Naive thymus-derived CD4-positive, alpha-beta T cell (primary cell): ENCODE results near the gene SIDT1. TPM values are rescaled to one million over a fixed set of nuclear protein-coding genes. Genes with fewer than 3 reads are reported as not detected.

Source experiments
- ATAC-seq: fragments of 150-1000 bp; cut with Tn5 transposase; 2 replicates; pipeline ENCODE4 v1.10.0; 2021; ENCODE audit warnings: mild to moderate bottlenecking, moderate library complexity
- CTCF ChIA-PET: fragments of 350-600 bp; sonication (Branson Sonifier 250); formaldehyde crosslinking; loops from one replicate; lab custom pipeline; 2021; ENCODE audit warnings: antibody characterized with exemption; lab: Charles Lee
- POLR2A ChIA-PET: fragments of 350-600 bp; sonication (Branson Sonifier 250); formaldehyde crosslinking; loops from one replicate; lab custom pipeline; 2021; ENCODE audit warnings: antibody characterized with exemption, inconsistent platforms; lab: Charles Lee
- DNase-seq, 9 donors: peaks; one replicate each; pipeline versions ENCODE4 v3.0.0 to v3.0.0-alpha.2; 2020 to 2022; ENCODE audit warnings: mixed read lengths in 1 of 9
- H3K27ac ChIP-seq: one replicate; pipeline ENCODE4 v1.7.0; 2013; ENCODE audit warnings: mild to moderate bottlenecking, low read depth, low read length, moderate library complexity
- H3K27me3 ChIP-seq, 2 donors: one replicate each; pipeline ENCODE4 v1.7.0; 2013; ENCODE audit warnings: low read length in 2 of 2, mild to moderate bottlenecking in 2 of 2, moderate library complexity in 2 of 2; ENCODE audit not compliant: control insufficient read depth in 2 of 2, insufficient read depth in 2 of 2
- H3K36me3 ChIP-seq, 3 experiments: 1 replicate in 2 of 3; 2 replicates in 1 of 3; pipeline ENCODE4 v1.7.0; 2013; ENCODE audit warnings: low read length in 3 of 3, mild to moderate bottlenecking in 3 of 3, moderate library complexity in 1 of 3; ENCODE audit not compliant: insufficient read depth in 3 of 3, control insufficient read depth in 2 of 3
- H3K4me1 ChIP-seq, 2 donors: one replicate each; pipeline ENCODE4 v1.7.0; 2013; ENCODE audit warnings: low read length in 2 of 2, mild to moderate bottlenecking in 2 of 2, moderate library complexity in 1 of 2; ENCODE audit not compliant: control insufficient read depth in 2 of 2, insufficient read depth in 2 of 2
- H3K4me3 ChIP-seq: 2 replicates; pipeline ENCODE4 v1.7.0; 2013; ENCODE audit warnings: mild to moderate bottlenecking, low read length
- H3K9me3 ChIP-seq, 3 experiments: 1 replicate in 2 of 3; 2 replicates in 1 of 3; pipeline ENCODE4 v1.7.0; 2013; ENCODE audit warnings: low read length in 3 of 3; ENCODE audit not compliant: control insufficient read depth in 2 of 3
- H3K27ac Mint-ChIP-seq, 9 donors: one replicate each; pipeline ENCODE4 v1.8.0; 2020 to 2022; ENCODE audit warnings: mixed read lengths in 9 of 9, mild to moderate bottlenecking in 8 of 9, moderate library complexity in 5 of 9, inconsistent platforms in 2 of 9
- H3K27me3 Mint-ChIP-seq, 5 donors: one replicate each; pipeline ENCODE4 v1.8.0; 2021 to 2022; ENCODE audit warnings: mixed read lengths in 5 of 5, mild to moderate bottlenecking in 1 of 5
- H3K36me3 Mint-ChIP-seq, 5 donors: one replicate each; pipeline ENCODE4 v1.8.0; 2020 to 2022; ENCODE audit warnings: mixed read lengths in 5 of 5, mild to moderate bottlenecking in 3 of 5, inconsistent platforms in 1 of 5
- H3K4me1 Mint-ChIP-seq, 7 donors: one replicate each; pipeline ENCODE4 v1.8.0; 2020 to 2022; ENCODE audit warnings: mixed read lengths in 7 of 7, mild to moderate bottlenecking in 3 of 7, inconsistent platforms in 1 of 7
- H3K4me3 Mint-ChIP-seq, 10 donors: one replicate each; pipeline ENCODE4 v1.8.0; 2020 to 2022; ENCODE audit warnings: mild to moderate bottlenecking in 10 of 10, mixed read lengths in 10 of 10, moderate library complexity in 6 of 10, inconsistent platforms in 2 of 10
- H3K9me3 Mint-ChIP-seq, 11 donors: one replicate each; pipeline ENCODE4 v1.8.0; 2020 to 2022; ENCODE audit warnings: mixed read lengths in 11 of 11, mild to moderate bottlenecking in 4 of 11, inconsistent platforms in 1 of 11, moderate library complexity in 1 of 11
- intact Hi-C, 2 donors: fragments of 100-400 bp; cut with micrococcal nuclease; formaldehyde crosslinking; loops; one replicate each; pipeline ENCODE4 v1.15.1; 2023
- polyA plus RNA-seq, 2 donors: library from polyadenylated mRNA; unstranded; fragments of 300-500 nt; fragmentation: Illumina TruSeq; gene quantifications; one replicate each; pipeline ENCODE4 v1.2.3, GENCODE V29; 2021
- total RNA-seq, 6 experiments: library from RNA in 5 of 6; stranded (reverse) in 5 of 6; gene quantifications; 1 replicate in 5 of 6; 2 replicates in 1 of 6; pipeline ENCODE4 v1.2.3 and lab custom pipeline; 2021 to 2026

Gene SIDT1
- total and polyA plus RNA-seq, 7 experiments from 2014 or later: 19.9 to 65.7 (median 58.5) TPM

- Mint-ChIP-seq H3K9me3 (peaks cover 0 to 11% (median 4%) of the 10 kb centered on the region in 11 donors), H3K4me1 (peaks cover 2 to 13% (median 6%) of the 10 kb centered on the region in 7 donors), H3K27me3 (no peaks in the 10 kb centered on the region), H3K36me3 (peaks cover 33 to 92% (median 80%) of the 10 kb centered on the region in 5 donors), H3K27ac (no peak overlapping the region), H3K4me3 (no peak overlapping the region)
- H3K9me3 ChIP-seq: no peaks in the 10 kb centered on the region
- POLR2A ChIA-PET: no interaction called here
- H3K4me3 ChIP-seq: no peak overlapping the region
- no peak overlapping the region for H3K27ac ChIP-seq
- H3K4me1 ChIP-seq: no peaks in the 10 kb centered on the region
- CTCF ChIA-PET: no interaction called here
- intact Hi-C loops: no loop called here
- ATAC-seq (no peak), DNase-seq (no peak)
- no peaks in the 10 kb centered on the region for H3K27me3 ChIP-seq
- peaks cover 8 to 68% (median 13%) of the 10 kb centered on the region in 3 experiments for H3K36me3 ChIP-seq
Observed at GRCh38 chr3:113660458-113660857, 128.1 kb downstream of the SIDT1 start.

DNA sequence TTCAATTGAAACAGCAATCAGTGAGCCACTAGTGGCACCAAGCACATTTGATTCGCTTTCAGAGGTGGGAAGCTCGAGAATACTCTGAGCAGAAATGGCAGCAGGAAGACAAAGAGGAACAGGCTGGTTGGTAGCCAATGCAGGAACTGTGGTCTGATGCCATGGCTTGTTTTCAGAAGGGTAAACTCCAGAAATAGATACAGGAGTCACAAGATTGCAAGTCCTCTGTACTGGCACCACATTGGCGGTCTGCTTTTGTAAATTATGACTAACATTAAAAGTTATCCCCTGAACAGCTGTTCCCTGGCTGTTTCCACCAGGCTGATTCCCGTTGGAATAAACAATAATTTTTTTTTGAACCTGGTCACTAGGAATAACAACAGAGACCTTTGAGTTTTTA lies 128.5 kb downstream of the SIDT1 start:
- Mint-ChIP-seq H3K27me3 (no peaks in the 10 kb centered on the region), H3K27ac (no peak overlapping the region), H3K36me3 (peaks cover 33 to 88% (median 77%) of the 10 kb centered on the region in 5 donors), H3K4me1 (peaks cover 2 to 13% (median 6%) of the 10 kb centered on the region in 7 donors), H3K4me3 (no peak overlapping the region), H3K9me3 (peaks cover 0 to 11% (median 4%) of the 10 kb centered on the region in 11 donors)
- ChIA-PET CTCF (no interaction called here), POLR2A (no interaction called here)
- no peak for DNase-seq
- Histone ChIP-seq H3K27ac (no peak overlapping the region), H3K27me3 (no peaks in the 10 kb centered on the region), H3K36me3 (peaks cover 8 to 71% (median 13%) of the 10 kb centered on the region in 3 experiments), H3K9me3 (no peaks in the 10 kb centered on the region), H3K4me1 (no peaks in the 10 kb centered on the region), H3K4me3 (no peak overlapping the region)
- no peak for ATAC-seq
- intact Hi-C loops: no loop called here

GRCh38 chr3:113662824-113663223 lies 130.5 kb downstream of the SIDT1 start:
- Mint-ChIP-seq H3K27ac (peak overlapping the region in 2 of 9 donors; percentile 58 to 70), H3K27me3 (no peaks in the 10 kb centered on the region), H3K36me3 (peaks cover 26 to 73% (median 61%) of the 10 kb centered on the region in 5 donors), H3K4me1 (peaks cover 5 to 18% (median 17%) of the 10 kb centered on the region in 7 donors), H3K9me3 (peaks cover 0 to 6% (median 0%) of the 10 kb centered on the region in 11 donors), H3K4me3 (no peak overlapping the region)
- ChIA-PET POLR2A (no interaction called here), CTCF (no interaction called here)
- DNase-seq (no peak), ATAC-seq (no peak)
- Histone ChIP-seq H3K4me3 (no peak overlapping the region), H3K27ac (no peak overlapping the region), H3K36me3 (peaks cover 8 to 71% (median 13%) of the 10 kb centered on the region in 3 experiments), H3K4me1 (peaks cover 0 to 1% of the 10 kb centered on the region in 2 donors), H3K9me3 (no peaks in the 10 kb centered on the region), H3K27me3 (no peaks in the 10 kb centered on the region)
- intact Hi-C loops: no loop called here

GRCh38 chr3:113663324-113663750 lies 131.0 kb downstream of the SIDT1 start:
- intact Hi-C loops: no loop called here
- peaks cover 26 to 71% (median 56%) of the 10 kb centered on the region in 5 donors for H3K36me3 Mint-ChIP-seq
- Histone ChIP-seq H3K4me3 (no peak overlapping the region), H3K36me3 (peaks cover 8 to 69% (median 13%) of the 10 kb centered on the region in 3 experiments), H3K27me3 (no peaks in the 10 kb centered on the region), H3K27ac (no peak overlapping the region), H3K4me1 (peaks cover 0 to 6% of the 10 kb centered on the region in 2 donors), H3K9me3 (no peaks in the 10 kb centered on the region)
- peak overlapping the region in 2 of 9 donors; percentile 58 to 70 for H3K27ac Mint-ChIP-seq
- DNase-seq (no peak), ATAC-seq (no peak)
- ChIA-PET CTCF (no interaction called here), POLR2A (no interaction called here)
- no peaks in the 10 kb centered on the region for H3K27me3 Mint-ChIP-seq
- peaks cover 0 to 6% (median 0%) of the 10 kb centered on the region in 11 donors for H3K9me3 Mint-ChIP-seq
- peaks cover 10 to 23% (median 22%) of the 10 kb centered on the region in 7 donors for H3K4me1 Mint-ChIP-seq
- H3K4me3 Mint-ChIP-seq: no peak overlapping the region

DNA sequence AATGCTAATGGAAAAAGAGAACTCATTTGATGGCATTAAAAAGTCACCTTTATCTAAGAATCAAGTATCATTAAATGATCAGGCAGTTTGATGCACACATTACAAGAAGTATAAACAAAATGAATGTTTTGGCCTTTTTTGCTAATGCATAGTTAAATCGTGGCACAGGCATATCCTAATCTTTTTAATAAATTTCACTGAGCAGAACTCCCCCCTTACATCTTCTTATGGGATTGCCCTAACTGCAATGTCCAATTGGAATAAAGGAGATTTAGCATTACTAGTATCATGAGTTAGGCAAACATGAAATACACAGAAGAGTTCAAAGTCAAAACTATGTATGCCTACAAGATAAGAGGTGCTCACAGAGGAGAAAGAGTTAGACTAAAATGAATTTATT lies 131.4 kb downstream of the SIDT1 start:
- H3K36me3 ChIP-seq: peaks cover 8 to 65% (median 13%) of the 10 kb centered on the region in 3 experiments
- Mint-ChIP-seq H3K9me3 (peaks cover 0 to 6% (median 0%) of the 10 kb centered on the region in 11 donors), H3K27ac (peak overlapping the region in 1 of 9 donors; percentile 11), H3K27me3 (no peaks in the 10 kb centered on the region), H3K4me1 (peaks cover 13 to 27% (median 26%) of the 10 kb centered on the region in 7 donors), H3K36me3 (peaks cover 26 to 69% (median 52%) of the 10 kb centered on the region in 5 donors), H3K4me3 (no peak overlapping the region)
- H3K27me3 ChIP-seq: no peaks in the 10 kb centered on the region
- DNase-seq (no peak), ATAC-seq (no peak)
- no peak overlapping the region for H3K4me3 ChIP-seq
- no peak overlapping the region for H3K27ac ChIP-seq
- intact Hi-C loops: no loop called here
- no peaks in the 10 kb centered on the region for H3K9me3 ChIP-seq
- peaks cover 0 to 10% of the 10 kb centered on the region in 2 donors for H3K4me1 ChIP-seq
- ChIA-PET CTCF (no interaction called here), POLR2A (interaction anchor here (1.5 kb wide), 1 partner anchor 32 kb away, joined by 3 read pairs; no protein-coding TSS in a partner anchor)

DNA sequence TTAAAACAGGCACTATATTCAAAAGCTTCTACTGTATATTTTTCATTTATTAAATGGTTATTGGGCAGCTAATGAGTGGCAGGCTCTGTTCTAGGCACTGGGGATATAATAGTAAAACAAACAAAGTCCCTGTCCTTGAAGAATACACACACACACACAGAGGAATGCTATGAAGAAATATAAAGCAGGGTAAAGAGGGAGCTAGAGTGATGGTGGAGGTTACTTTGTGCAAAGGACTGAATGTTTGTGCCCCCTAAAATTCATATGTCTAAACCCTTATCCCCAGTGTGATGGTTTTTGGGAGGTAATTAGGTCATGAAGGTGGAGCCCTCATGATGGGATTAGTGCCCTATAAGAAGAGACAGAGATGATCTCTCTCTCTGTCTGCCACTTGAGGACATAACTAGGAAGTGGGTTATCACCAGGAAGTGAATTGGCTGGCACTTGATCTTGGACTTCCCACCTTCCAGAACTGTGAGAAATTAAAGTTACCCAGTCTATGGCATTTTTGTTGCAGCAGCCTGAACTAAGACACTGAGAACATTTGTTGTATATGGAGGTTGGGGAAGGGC lies 132.3 kb downstream of the SIDT1 start:
- no peak for DNase-seq
- Histone ChIP-seq H3K27me3 (no peaks in the 10 kb centered on the region), H3K36me3 (peaks cover 6 to 57% (median 8%) of the 10 kb centered on the region in 3 experiments), H3K4me3 (no peak overlapping the region), H3K9me3 (no peaks in the 10 kb centered on the region), H3K27ac (no peak overlapping the region), H3K4me1 (peaks cover 0 to 10% of the 10 kb centered on the region in 2 donors)
- ChIA-PET POLR2A (interaction anchor here (1.5 kb wide), 1 partner anchor 31 kb away, joined by 3 read pairs; no protein-coding TSS in a partner anchor), CTCF (no interaction called here)
- H3K4me1 Mint-ChIP-seq: peaks cover 16 to 35% (median 33%) of the 10 kb centered on the region in 7 donors
- no peaks in the 10 kb centered on the region for H3K27me3 Mint-ChIP-seq
- intact Hi-C loops: no loop called here
- ATAC-seq: no peak
- no peak overlapping the region for H3K4me3 Mint-ChIP-seq
- peaks cover 0 to 4% (median 0%) of the 10 kb centered on the region in 11 donors for H3K9me3 Mint-ChIP-seq
- H3K27ac Mint-ChIP-seq: peak overlapping the region in 3 of 9 donors; percentile 0 to 13 (median 11)
- peaks cover 22 to 69% (median 49%) of the 10 kb centered on the region in 5 donors for H3K36me3 Mint-ChIP-seq
